CD4-positive, CD25-positive, alpha-beta regulatory T cell (primary cell): Measurements from ENCODE around the gene SLC9A3. TPM values are rescaled to one million over a fixed set of nuclear protein-coding genes. Genes with fewer than 3 reads are reported as not detected.

ENCODE experiments used
- ATAC-seq, 2 donors: fragments of 150-1000 bp; cut with Tn5 transposase; one replicate each; pipeline ENCODE4 v1.10.0; 2021; ENCODE audit warnings: low read depth in 2 of 2, moderate number of reproducible peaks in 2 of 2, moderate library complexity in 1 of 2
- DNase-seq, 3 donors: peaks; one replicate each; pipeline versions ENCODE4 v3.0.0 to v3.0.0-alpha.2; 2012 to 2022; ENCODE audit warnings: mixed read lengths in 1 of 3
- H3K27ac ChIP-seq: one replicate; pipeline ENCODE4 v1.7.0; 2013; ENCODE audit warnings: mild to moderate bottlenecking, low read length; ENCODE audit not compliant: insufficient read depth, poor library complexity, severe bottlenecking
- H3K27me3 ChIP-seq: one replicate; pipeline ENCODE4 v1.7.0; 2013; ENCODE audit warnings: low read length; ENCODE audit not compliant: control insufficient read depth, insufficient read depth
- H3K36me3 ChIP-seq: one replicate; pipeline ENCODE4 v1.7.0; 2013; ENCODE audit warnings: mild to moderate bottlenecking, low read length, moderate library complexity; ENCODE audit not compliant: control insufficient read depth, insufficient read depth
- H3K4me1 ChIP-seq: 2 replicates; pipeline ENCODE4 v1.7.0; 2013; ENCODE audit warnings: mild to moderate bottlenecking, low read length; ENCODE audit not compliant: insufficient read depth, control insufficient read depth, poor library complexity, severe bottlenecking
- H3K4me3 ChIP-seq: one replicate; pipeline ENCODE4 v1.7.0; 2013; ENCODE audit warnings: low read depth, mild to moderate bottlenecking, low read length, moderate library complexity
- H3K9me3 ChIP-seq, 2 experiments: 1 replicate in 1 of 2; 2 replicates in 1 of 2; pipeline ENCODE4 v1.7.0; 2013; ENCODE audit warnings: low read length in 2 of 2, mild to moderate bottlenecking in 1 of 2, moderate library complexity in 1 of 2; ENCODE audit not compliant: control insufficient read depth in 2 of 2
- H3K27ac Mint-ChIP-seq, 3 donors: one replicate each; pipeline ENCODE4 v1.8.0; 2020 to 2022; ENCODE audit warnings: mild to moderate bottlenecking in 3 of 3, mixed read lengths in 3 of 3, moderate library complexity in 2 of 3
- H3K27me3 Mint-ChIP-seq: one replicate; pipeline ENCODE4 v1.8.0; 2022; ENCODE audit warnings: mild to moderate bottlenecking, mixed read lengths
- H3K36me3 Mint-ChIP-seq: one replicate; pipeline ENCODE4 v1.8.0; 2020; ENCODE audit warnings: mixed read lengths
- H3K4me1 Mint-ChIP-seq, 4 donors: one replicate each; pipeline ENCODE4 v1.8.0; 2020 to 2022; ENCODE audit warnings: mixed read lengths in 4 of 4, mild to moderate bottlenecking in 1 of 4
- H3K4me3 Mint-ChIP-seq, 4 donors: one replicate each; pipeline ENCODE4 v1.8.0; 2020 to 2022; ENCODE audit warnings: mild to moderate bottlenecking in 4 of 4, mixed read lengths in 4 of 4, moderate library complexity in 3 of 4
- H3K9me3 Mint-ChIP-seq, 7 donors: one replicate each; pipeline ENCODE4 v1.8.0; 2020 to 2022; ENCODE audit warnings: mixed read lengths in 7 of 7, mild to moderate bottlenecking in 3 of 7, moderate library complexity in 2 of 7
- polyA plus RNA-seq, 4 donors: library from polyadenylated mRNA; unstranded; fragments of 300-500 nt; fragmentation: Illumina TruSeq; gene quantifications; one replicate each; pipeline ENCODE4 v1.2.3, GENCODE V29; 2021
- total RNA-seq: library from RNA; stranded (reverse); gene quantifications from one replicate; pipeline ENCODE4 v1.2.3, GENCODE V29; 2022

SLC9A3 gene
- total and polyA plus RNA-seq, 5 donors from 2014 or later: 2.0 to 3.1 (median 2.8) TPM

- DNase-seq: no peak
Observed at GRCh38 chr5:429453-430188, 94.6 kb downstream of the SLC9A3 start.

DNA sequence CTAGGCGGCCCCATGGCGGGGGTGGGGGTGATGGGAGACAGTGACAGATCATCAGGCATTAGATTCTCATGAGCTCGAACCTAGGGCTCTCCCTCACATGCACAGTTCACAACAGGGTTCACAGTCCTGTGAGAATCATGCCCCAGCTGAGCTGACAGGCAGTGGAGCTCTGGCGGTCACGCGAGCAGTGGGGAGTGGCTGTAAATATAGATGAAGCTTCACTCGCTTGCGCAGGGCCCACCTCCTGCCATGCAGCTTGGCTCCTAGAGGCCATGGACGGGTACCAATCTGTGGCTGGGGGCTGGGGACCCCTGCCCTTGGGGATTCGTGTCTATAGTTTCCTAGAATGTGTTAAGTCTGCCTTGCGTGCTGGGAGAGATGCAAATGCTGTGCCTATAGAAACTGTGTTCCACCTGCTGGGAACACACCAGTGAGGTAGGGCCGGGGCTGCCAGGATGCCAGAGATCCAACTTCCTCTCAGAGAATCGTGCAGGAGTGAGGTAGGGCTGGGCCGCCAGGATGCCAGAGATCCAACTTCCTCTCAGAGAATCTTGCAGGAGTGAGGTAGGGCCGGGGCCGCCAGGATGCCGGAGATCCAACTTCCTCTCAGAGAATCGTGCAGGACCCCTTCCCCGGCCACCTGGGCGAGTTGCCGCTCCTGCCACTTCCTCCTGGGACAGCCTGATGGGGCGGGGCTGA lies 95.3 kb downstream of the SLC9A3 start:
- no peaks in the 10 kb centered on the region for H3K9me3 Mint-ChIP-seq
- H3K27ac ChIP-seq: no peak overlapping the region
- no peaks in the 10 kb centered on the region for H3K27me3 Mint-ChIP-seq
- no peak for ATAC-seq
- H3K27ac Mint-ChIP-seq: peak overlapping the region in 1 of 3 donors; percentile 12
- no peak for DNase-seq
- H3K36me3 Mint-ChIP-seq: no peaks in the 10 kb centered on the region
- H3K27me3 ChIP-seq: no peaks in the 10 kb centered on the region
- no peak overlapping the region for H3K4me3 ChIP-seq
- H3K4me1 Mint-ChIP-seq: no peaks in the 10 kb centered on the region
- no peaks in the 10 kb centered on the region for H3K9me3 ChIP-seq
- H3K4me3 Mint-ChIP-seq: no peak overlapping the region
- no peaks in the 10 kb centered on the region for H3K4me1 ChIP-seq
- no peaks in the 10 kb centered on the region for H3K36me3 ChIP-seq

More at GRCh38 chr5:429453-430188, 94.6 kb downstream of the SLC9A3 start:
- Histone ChIP-seq H3K9me3 (no peaks in the 10 kb centered on the region), H3K4me1 (no peaks in the 10 kb centered on the region), H3K27ac (no peak overlapping the region), H3K27me3 (no peaks in the 10 kb centered on the region), H3K4me3 (no peak overlapping the region), H3K36me3 (no peaks in the 10 kb centered on the region)
- Mint-ChIP-seq H3K27ac (peak overlapping the region in 1 of 3 donors; percentile 60), H3K27me3 (no peaks in the 10 kb centered on the region), H3K9me3 (no peaks in the 10 kb centered on the region), H3K36me3 (no peaks in the 10 kb centered on the region), H3K4me3 (no peak overlapping the region), H3K4me1 (no peaks in the 10 kb centered on the region)
- no peak for ATAC-seq

DNA sequence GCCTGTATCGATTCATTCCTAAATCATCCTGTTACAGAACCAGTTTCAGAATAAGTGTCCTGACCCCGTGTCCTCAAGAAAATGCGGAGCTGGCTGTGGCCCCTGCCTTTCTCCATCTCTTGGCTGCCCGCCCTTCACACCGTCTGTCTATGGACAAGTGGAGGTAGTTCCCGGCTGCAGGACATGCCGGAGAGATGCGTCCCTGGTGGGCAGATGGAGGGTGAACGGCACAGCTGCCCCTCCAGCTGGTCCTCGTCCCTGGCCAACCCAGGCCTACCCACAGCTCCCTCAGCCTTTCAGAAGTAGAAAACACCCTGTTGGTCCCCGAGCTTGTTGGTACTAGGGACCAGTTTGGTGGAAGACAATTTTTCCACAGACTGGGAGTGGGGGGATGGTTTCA lies 96.0 kb downstream of the SLC9A3 start:
- no peak overlapping the region for H3K4me3 Mint-ChIP-seq
- no peaks in the 10 kb centered on the region for H3K4me1 Mint-ChIP-seq
- no peak for ATAC-seq
- H3K9me3 Mint-ChIP-seq: no peaks in the 10 kb centered on the region
- no peaks in the 10 kb centered on the region for H3K36me3 Mint-ChIP-seq
- Histone ChIP-seq H3K4me1 (no peaks in the 10 kb centered on the region), H3K9me3 (no peaks in the 10 kb centered on the region), H3K27ac (no peak overlapping the region), H3K27me3 (no peaks in the 10 kb centered on the region), H3K4me3 (no peak overlapping the region), H3K36me3 (no peaks in the 10 kb centered on the region)
- no peak overlapping the region for H3K27ac Mint-ChIP-seq
- no peak for DNase-seq
- H3K27me3 Mint-ChIP-seq: no peaks in the 10 kb centered on the region

DNA sequence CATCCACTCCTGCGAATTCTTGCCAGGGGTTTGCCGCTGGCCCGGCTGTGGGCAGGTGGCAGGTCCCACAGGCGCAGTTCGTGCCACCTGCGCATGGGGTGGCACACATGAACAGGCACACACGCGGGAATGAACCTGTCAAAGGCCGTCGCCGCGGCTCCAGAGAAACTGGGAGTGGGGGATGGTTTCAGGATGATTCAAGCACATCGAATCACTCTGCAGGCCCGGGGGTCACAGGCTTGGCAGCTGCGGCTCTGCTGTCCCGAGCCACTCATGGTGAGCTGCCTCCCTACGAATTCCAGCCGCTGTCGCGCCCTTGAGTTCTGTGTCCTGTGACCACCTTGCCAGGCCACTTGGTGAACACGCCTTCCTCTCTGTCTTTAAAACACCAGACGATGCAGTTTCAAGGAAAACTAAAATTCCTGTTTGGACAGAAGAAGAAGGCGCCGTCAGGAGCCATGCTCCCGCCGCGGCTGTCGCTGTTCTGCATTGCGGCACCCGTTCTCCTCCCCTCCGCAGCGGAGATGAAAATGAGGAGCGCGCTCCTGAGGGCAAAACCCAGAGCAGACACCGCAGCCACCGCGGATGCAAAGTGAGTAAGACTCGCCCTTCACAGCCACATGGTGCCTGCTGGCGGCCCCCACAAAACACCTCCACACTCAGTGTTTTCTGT lies 96.7 kb downstream of the SLC9A3 start:
- Mint-ChIP-seq H3K27ac (no peak overlapping the region), H3K4me3 (no peak overlapping the region), H3K4me1 (no peaks in the 10 kb centered on the region), H3K9me3 (no peaks in the 10 kb centered on the region), H3K36me3 (no peaks in the 10 kb centered on the region), H3K27me3 (no peaks in the 10 kb centered on the region)
- no peak for ATAC-seq
- H3K4me1 ChIP-seq: no peaks in the 10 kb centered on the region
- DNase-seq: no peak
- H3K36me3 ChIP-seq: no peaks in the 10 kb centered on the region
- H3K4me3 ChIP-seq: no peak overlapping the region
- no peak overlapping the region for H3K27ac ChIP-seq
- H3K9me3 ChIP-seq: no peaks in the 10 kb centered on the region
- H3K27me3 ChIP-seq: no peaks in the 10 kb centered on the region

DNA sequence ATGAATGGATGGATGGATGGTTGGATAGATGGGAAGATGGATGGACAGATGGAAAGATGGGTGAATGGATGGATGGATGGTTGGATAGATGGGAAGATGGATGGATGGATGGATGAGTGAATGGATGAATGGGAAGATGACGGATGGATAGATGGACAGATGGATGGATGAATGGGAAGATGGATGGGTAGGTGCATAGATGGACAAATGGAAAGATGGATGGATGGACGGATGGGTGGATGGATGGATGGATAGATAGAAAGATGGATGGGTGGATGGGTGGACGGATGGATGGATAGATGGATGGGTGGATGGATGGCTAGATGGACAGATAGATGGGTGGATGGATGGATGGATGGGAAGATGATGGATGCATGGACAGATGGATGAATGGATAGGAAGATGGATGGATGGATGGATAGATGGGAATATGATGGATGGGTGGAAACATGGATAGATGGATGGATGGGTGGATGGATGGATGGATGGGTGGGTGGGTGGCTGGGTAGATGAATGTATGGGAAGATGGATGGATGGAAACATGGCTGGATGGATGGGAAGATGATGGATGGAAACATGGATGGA lies 97.8 kb downstream of the SLC9A3 start:
- no peaks in the 10 kb centered on the region for H3K36me3 Mint-ChIP-seq

DNA sequence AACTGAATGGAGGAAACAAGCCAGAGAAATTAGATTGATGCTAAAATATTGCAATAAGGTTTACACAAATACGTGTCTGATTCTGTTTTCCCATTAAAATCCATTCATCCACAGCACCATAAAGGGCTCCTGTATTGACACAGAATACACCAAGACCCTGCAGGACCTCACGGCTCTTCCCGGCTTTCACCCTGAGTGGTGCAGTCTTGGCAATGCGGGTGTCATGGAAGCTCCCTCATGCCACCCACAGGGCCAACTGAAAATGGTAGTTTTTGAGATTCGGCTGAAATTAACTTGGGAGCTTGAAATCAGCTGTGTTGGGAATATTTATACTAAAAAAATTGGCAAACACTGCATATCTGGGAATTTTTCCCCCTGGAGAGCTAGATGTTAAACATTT lies 98.5 kb downstream of the SLC9A3 start:
- Histone ChIP-seq H3K36me3 (no peaks in the 10 kb centered on the region), H3K4me1 (no peaks in the 10 kb centered on the region), H3K27me3 (no peaks in the 10 kb centered on the region), H3K27ac (no peak overlapping the region), H3K4me3 (no peak overlapping the region), H3K9me3 (no peaks in the 10 kb centered on the region)
- H3K4me1 Mint-ChIP-seq: no peaks in the 10 kb centered on the region
- H3K27ac Mint-ChIP-seq: no peak overlapping the region
- H3K27me3 Mint-ChIP-seq: no peaks in the 10 kb centered on the region
- no peak overlapping the region for H3K4me3 Mint-ChIP-seq
- peak in 1 of 3 donors; percentile 41 for DNase-seq
- ATAC-seq: no peak
- H3K36me3 Mint-ChIP-seq: no peaks in the 10 kb centered on the region
- H3K9me3 Mint-ChIP-seq: no peaks in the 10 kb centered on the region

More for the DNA sequence above, 97.8 kb downstream of the SLC9A3 start:
- Histone ChIP-seq H3K4me3 (no peak overlapping the region), H3K27me3 (no peaks in the 10 kb centered on the region), H3K9me3 (no peaks in the 10 kb centered on the region), H3K27ac (no peak overlapping the region), H3K36me3 (no peaks in the 10 kb centered on the region), H3K4me1 (no peaks in the 10 kb centered on the region)
- Mint-ChIP-seq H3K27ac (no peak overlapping the region), H3K4me1 (no peaks in the 10 kb centered on the region), H3K9me3 (no peaks in the 10 kb centered on the region), H3K4me3 (no peak overlapping the region), H3K27me3 (no peaks in the 10 kb centered on the region)
- ATAC-seq (no peak), DNase-seq (no peak)

DNA sequence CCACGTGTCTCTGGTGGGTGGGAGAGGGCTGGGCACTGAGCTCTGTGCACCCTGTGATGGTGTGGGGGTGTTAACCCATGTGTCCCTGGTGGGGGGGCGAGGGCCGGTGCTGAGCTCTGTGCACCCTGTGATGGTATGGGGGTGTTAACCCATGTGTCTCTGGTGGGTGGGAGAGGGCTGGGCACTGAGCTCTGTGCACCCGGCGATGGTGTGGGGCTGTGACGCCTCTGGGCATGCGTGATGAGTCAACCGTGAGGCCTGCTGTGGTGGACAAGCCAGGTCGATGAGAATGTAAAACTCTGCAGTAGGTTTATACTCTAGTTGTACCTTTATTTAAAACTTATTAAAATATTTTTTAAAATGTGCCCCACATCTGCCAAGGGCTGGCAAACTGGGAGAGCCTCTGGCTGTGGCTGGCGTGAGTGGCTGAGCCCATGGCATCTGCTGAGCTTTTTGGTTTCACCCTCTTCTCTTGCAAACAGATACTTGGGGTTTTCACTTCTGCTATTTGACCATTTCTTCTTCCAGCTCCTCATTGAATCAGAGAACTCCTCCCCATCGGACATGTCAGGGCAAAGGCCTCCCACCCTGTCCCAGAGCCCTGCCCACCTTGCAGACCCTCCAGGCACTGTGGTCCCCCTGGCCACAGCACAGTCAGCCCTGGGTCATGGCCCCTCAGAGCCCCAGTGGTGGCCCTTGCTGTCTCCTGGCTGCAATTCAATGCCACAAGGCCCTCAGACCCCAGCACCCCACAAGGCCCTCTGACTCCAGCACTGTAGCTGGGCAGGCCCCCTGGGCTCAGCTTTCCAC lies 99.7 kb downstream of the SLC9A3 start:
- Mint-ChIP-seq H3K4me3 (no peak overlapping the region), H3K27ac (no peak overlapping the region), H3K4me1 (no peaks in the 10 kb centered on the region), H3K27me3 (no peaks in the 10 kb centered on the region), H3K9me3 (peaks cover 0 to 3% (median 0%) of the 10 kb centered on the region in 7 donors), H3K36me3 (no peaks in the 10 kb centered on the region)
- H3K27ac ChIP-seq: no peak overlapping the region
- DNase-seq (no peak), ATAC-seq (no peak)
- no peaks in the 10 kb centered on the region for H3K27me3 ChIP-seq
- no peak overlapping the region for H3K4me3 ChIP-seq
- no peaks in the 10 kb centered on the region for H3K4me1 ChIP-seq
- no peaks in the 10 kb centered on the region for H3K36me3 ChIP-seq
- no peaks in the 10 kb centered on the region for H3K9me3 ChIP-seq
